ENCODE results near the gene C1QL1.

The C1QL1 gene

DNA sequence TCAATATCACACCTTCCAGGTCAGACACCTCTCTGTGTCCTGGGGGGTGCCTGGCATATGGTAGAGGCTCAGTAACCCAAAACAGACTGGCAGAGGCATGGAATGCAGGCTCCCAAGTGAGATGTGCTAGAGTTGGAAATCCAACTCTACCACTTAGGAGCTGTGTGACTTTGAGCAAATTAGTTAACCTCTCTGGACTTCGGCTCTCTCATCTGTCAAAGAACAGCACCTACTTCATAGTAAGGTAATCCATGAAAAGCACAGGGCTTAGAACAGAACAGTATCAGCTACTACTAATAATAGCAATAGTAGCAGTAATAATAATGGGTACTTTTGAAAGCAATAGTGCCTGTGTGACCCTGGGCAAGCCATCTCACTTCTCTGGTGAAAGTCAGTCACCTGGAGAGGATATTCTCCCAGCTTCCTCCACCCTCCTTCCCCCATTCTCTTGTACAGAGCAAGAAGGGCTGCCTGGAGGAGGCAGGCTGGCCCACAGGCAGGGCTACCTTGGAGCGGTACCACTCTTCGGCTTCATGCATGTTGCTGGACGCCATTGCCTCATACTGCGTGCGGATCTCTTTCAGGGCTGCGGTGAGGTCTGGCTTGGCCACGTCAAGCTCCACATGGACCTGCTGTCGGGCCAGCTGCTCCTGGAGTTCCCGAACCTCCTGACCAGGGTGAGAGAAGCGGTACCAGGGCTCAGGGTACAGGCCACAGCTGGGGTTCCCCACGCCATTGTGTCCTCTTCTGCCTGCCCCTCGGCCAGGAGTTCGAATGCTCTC lies 55.1 kb downstream of the C1QL1 start:
- no peak overlapping the region for H3K4me3 ChIP-seq (ENCODE audit: low read depth, low read length)
- TF ChIP-seq CTCF (IDR thresholded peaks at IDR 0.05; ENCODE audit: insufficient read depth, low read length, missing control alignments): no peak
- POLR2A ChIA-PET: no interaction called here
- no peak for DNase-seq (ENCODE audit: low read depth, low spot score)
- CTCF ChIA-PET: interaction anchor here (0.8 to 22.1 kb wide), 5 partner anchors 7 to 223 kb away, joined by 4 to 673 read pairs (median 41); partner anchors contain the start of genes ACBD4 and EFTUD2

DNA sequence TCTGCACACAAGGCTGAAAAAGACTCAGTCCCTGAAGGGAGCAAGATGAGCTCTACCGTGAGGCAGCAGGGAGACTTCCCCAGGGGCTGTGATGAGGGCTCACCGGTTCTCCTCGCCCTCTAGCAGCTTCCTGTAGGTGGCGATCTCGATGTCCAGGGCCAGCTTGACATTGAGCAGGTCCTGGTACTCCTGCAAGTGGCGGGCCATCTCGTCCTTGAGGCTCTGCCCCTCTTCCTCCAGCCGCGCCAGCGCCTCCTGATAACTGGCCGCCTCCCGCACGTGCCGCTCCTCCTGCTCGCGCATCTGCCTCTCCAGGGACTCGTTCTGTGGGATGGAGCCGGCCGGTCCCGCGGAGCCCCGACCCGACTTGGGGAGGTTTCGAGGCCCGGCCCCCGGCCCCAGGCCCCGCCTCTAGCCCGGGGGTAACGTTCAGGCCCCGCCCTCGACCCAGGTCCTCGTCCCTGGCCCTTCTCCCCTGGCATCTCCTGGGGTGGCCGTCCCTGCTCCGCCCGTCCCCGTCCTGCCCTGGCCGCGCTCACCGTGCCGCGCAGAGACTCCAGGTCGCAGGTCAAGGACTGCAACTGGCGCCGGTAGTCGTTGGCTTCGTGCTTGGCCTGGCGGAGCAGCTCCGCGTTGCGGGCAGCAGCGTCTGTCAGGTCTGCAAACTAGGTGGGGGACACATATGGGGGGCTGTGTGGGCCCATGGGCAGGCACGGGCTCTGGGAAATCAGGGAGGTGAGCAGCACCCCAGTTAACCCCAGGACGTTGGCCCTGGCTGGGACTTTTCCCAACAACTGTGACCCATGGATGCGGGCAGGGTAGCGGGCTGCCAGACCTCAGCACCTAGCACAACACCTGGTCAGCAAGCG lies 56.7 kb downstream of the C1QL1 start:
- peak; percentile 62 for TF ChIP-seq CTCF (IDR thresholded peaks at IDR 0.05; ENCODE audit: insufficient read depth, low read length, missing control alignments)
- ChIA-PET POLR2A (interaction anchor here (0.9 kb wide), 1 partner anchor 10 kb away, joined by 4 read pairs; no protein-coding TSS in a partner anchor), CTCF (interaction anchor here (0.7 to 22.1 kb wide), 14 partner anchors 9 to 224 kb away, joined by 3 to 673 read pairs (median 4); partner anchors contain the start of genes ACBD4 and EFTUD2)
- no peak for DNase-seq (ENCODE audit: low read depth, low spot score)
- H3K4me3 ChIP-seq (ENCODE audit: low read depth, low read length): no peak overlapping the region

GRCh38 chr17:44910231-44911106 lies 57.6 kb downstream of the C1QL1 start:
- POLR2A ChIA-PET: interaction anchor here (0.9 to 1.6 kb wide), 4 partner anchors 9 to 238 kb away, joined by 3 to 6 read pairs (median 4); partner anchors contain the start of genes EFTUD2 and HEXIM1

More at GRCh38 chr17:44910231-44911106, 57.6 kb downstream of the C1QL1 start:
- DNase-seq (ENCODE audit: low read depth, low spot score): no peak
- CTCF ChIA-PET: interaction anchor here (0.7 to 22.1 kb wide), 17 partner anchors 10 to 225 kb away, joined by 3 to 673 read pairs (median 3); partner anchors contain the start of genes ACBD4 and EFTUD2
- TF ChIP-seq CTCF (IDR thresholded peaks at IDR 0.05; ENCODE audit: insufficient read depth, low read length, missing control alignments): no peak
- H3K4me3 ChIP-seq (ENCODE audit: low read depth, low read length): no peak overlapping the region

All from AG04449 (cell line).